Esophagus muscularis mucosa (tissue), 4 donors: ENCODE results near the gene LUZP1. TPM values are rescaled to one million over a fixed set of nuclear protein-coding genes. Genes with fewer than 3 reads are reported as not detected.

Source experiments
- DNase-seq: peaks from one replicate; pipeline ENCODE4 v3.0.0-alpha.2; 2017; ENCODE audit errors: extremely low spot score
- H3K27ac ChIP-seq, 4 donors: fragments of 200-600 bp; sonication (generic); replicated peaks in 1 of 4; 1 replicate in 3 of 4; 2 replicates in 1 of 4; pipeline ENCODE4 v1.5.1; 2016 to 2019; ENCODE audit warnings: mild to moderate bottlenecking in 1 of 4
- H3K27me3 ChIP-seq, 4 donors: fragments of 200-600 bp; sonication (generic); one replicate each; pipeline versions ENCODE4 v1.5.1 to v1.6.0; 2016 to 2019
- H3K36me3 ChIP-seq, 4 donors: fragments of 200-600 bp; sonication (generic); one replicate each; pipeline ENCODE4 v1.5.1; 2016 to 2019
- H3K4me1 ChIP-seq, 4 donors: fragments of 200-600 bp; sonication (generic); one replicate each; pipeline ENCODE4 v1.5.1; 2016 to 2019
- H3K4me3 ChIP-seq, 4 donors: fragments of 200-600 bp; sonication (generic); 1 replicate in 2 of 4; 2 replicates in 2 of 4; pipeline ENCODE4 v1.5.1; 2016 to 2019; ENCODE audit warnings: mild to moderate bottlenecking in 4 of 4, moderate library complexity in 1 of 4
- H3K9me3 ChIP-seq, 4 donors: fragments of 200-600 bp; sonication (generic); 1 replicate in 3 of 4; 2 replicates in 1 of 4; pipeline ENCODE4 v1.5.1; 2016 to 2019
- CTCF ChIP-seq, 3 experiments: fragments of 200-600 bp in 2 of 3; fragments of 450-650 bp in 1 of 3; sonication (generic) in 2 of 3; IDR thresholded peaks; one replicate each; pipeline ENCODE4 v1.5.1; 2017 to 2019; ENCODE audit warnings: antibody characterized with exemption in 3 of 3, mild to moderate bottlenecking in 2 of 3, moderate library complexity in 1 of 3
- EP300 ChIP-seq: sonication (generic); formaldehyde crosslinking; IDR thresholded peaks from one replicate; pipeline ENCODE4 v1.6.1; 2017; ENCODE audit warnings: antibody characterized with exemption
- POLR2A ChIP-seq: fragments of 450-650 bp; IDR thresholded peaks from one replicate; pipeline ENCODE4 v1.6.1; 2017; ENCODE audit warnings: antibody characterized with exemption, moderate library complexity, mild to moderate bottlenecking, low read depth
- POLR2AphosphoS5 ChIP-seq, 2 donors: sonication (generic); formaldehyde crosslinking; IDR thresholded peaks; one replicate each; pipeline ENCODE4 v1.6.1; 2017; ENCODE audit warnings: antibody characterized with exemption in 2 of 2
- WGBS: methylation state at CpG from one replicate; pipeline ENCODE4 v1.1.5; 2018; 5-methylcytosine and 5-hydroxymethylcytosine counted together
- intact Hi-C: fragments of 100-400 bp; cut with DNase I; formaldehyde crosslinking; loops from one replicate; pipeline ENCODE4 v1.15.1; 2023
- total RNA-seq, 4 donors: library from RNA; depleted of rRNA; stranded (reverse); fragments of >200 nt; gene quantifications; one replicate each; pipeline versions ENCODE4 v1.1.0 to v1.2.1, GENCODE V29; 2016

LUZP1 gene
- total RNA-seq, 4 donors from 2014 or later, result 23.4 to 34.4 (median 27.3) TPM

- no peak for DNase-seq
- Histone ChIP-seq H3K27ac (no peak overlapping the region), H3K4me3 (no peak overlapping the region), H3K36me3 (peaks cover 57 to 85% (median 70%) of the 10 kb centered on the region in 4 donors), H3K27me3 (no peaks in the 10 kb centered on the region), H3K4me1 (peaks cover 4 to 8% (median 8%) of the 10 kb centered on the region in 4 donors), H3K9me3 (no peaks in the 10 kb centered on the region)
- 92% methylated on average over 6 of the region's 6 CpGs for WGBS
- intact Hi-C loops, result no loop called here
- no peak for TF ChIP-seq CTCF (IDR thresholded peaks at IDR 0.05)
Measured at GRCh38 chr1:23079025-23079424, 89.6 kb downstream of the LUZP1 start.

- Histone ChIP-seq H3K9me3 (no peaks in the 10 kb centered on the region), H3K4me1 (peaks cover 0 to 6% (median 0%) of the 10 kb centered on the region in 4 donors), H3K36me3 (peaks cover 32 to 81% (median 66%) of the 10 kb centered on the region in 4 donors), H3K27ac (no peak overlapping the region), H3K4me3 (no peak overlapping the region), H3K27me3 (no peaks in the 10 kb centered on the region)
- intact Hi-C loops, result no loop called here
- no peak for DNase-seq
- TF ChIP-seq EP300 (no peak), POLR2AphosphoS5 (IDR thresholded peaks at IDR 0.05) (no peak)
Measured at GRCh38 chr1:23074012-23074411, 94.6 kb downstream of the LUZP1 start.

GRCh38 chr1:23069675-23070074 lies 99.0 kb downstream of the LUZP1 start:
- no peak for DNase-seq
- 92% methylated on average over 4 of the region's 4 CpGs for WGBS
- Histone ChIP-seq H3K4me3 (no peak overlapping the region), H3K27me3 (no peaks in the 10 kb centered on the region), H3K9me3 (no peaks in the 10 kb centered on the region), H3K36me3 (peaks cover 13 to 82% (median 65%) of the 10 kb centered on the region in 4 donors), H3K27ac (no peak overlapping the region), H3K4me1 (peaks cover 0 to 6% (median 0%) of the 10 kb centered on the region in 4 donors)
- TF ChIP-seq CTCF (IDR thresholded peaks at IDR 0.05) (no peak), POLR2AphosphoS5 (IDR thresholded peaks at IDR 0.05) (no peak)
- intact Hi-C loops, result no loop called here

GRCh38 chr1:23069149-23069548 lies 99.5 kb downstream of the LUZP1 start:
- no peaks in the 10 kb centered on the region for H3K9me3 ChIP-seq
- DNase-seq, result no peak
- H3K27me3 ChIP-seq, result no peaks in the 10 kb centered on the region
- intact Hi-C loops, result no loop called here
- 88% methylated on average over 2 of the region's 2 CpGs for WGBS
- H3K27ac ChIP-seq, result no peak overlapping the region
- TF ChIP-seq CTCF (IDR thresholded peaks at IDR 0.05), result no peak
- TF ChIP-seq POLR2A, result no peak
- TF ChIP-seq POLR2AphosphoS5 (IDR thresholded peaks at IDR 0.05), result no peak
- H3K4me1 ChIP-seq, result peaks cover 0 to 6% (median 0%) of the 10 kb centered on the region in 4 donors
- H3K36me3 ChIP-seq, result peaks cover 13 to 87% (median 66%) of the 10 kb centered on the region in 4 donors
- no peak overlapping the region for H3K4me3 ChIP-seq

GRCh38 chr1:23066075-23066474 lies 102.6 kb downstream of the LUZP1 start:
- H3K27ac ChIP-seq, result no peak overlapping the region
- no peaks in the 10 kb centered on the region for H3K27me3 ChIP-seq
- peaks cover 13 to 83% (median 64%) of the 10 kb centered on the region in 4 donors for H3K36me3 ChIP-seq
- TF ChIP-seq POLR2A, result no peak
- TF ChIP-seq POLR2AphosphoS5 (IDR thresholded peaks at IDR 0.05), result no peak
- TF ChIP-seq CTCF (IDR thresholded peaks at IDR 0.05), result no peak
- no peak for TF ChIP-seq EP300
- DNase-seq, result no peak
- WGBS, result 88% methylated on average over 2 of the region's 2 CpGs
- no peaks in the 10 kb centered on the region for H3K9me3 ChIP-seq
- no peak overlapping the region for H3K4me3 ChIP-seq
- H3K4me1 ChIP-seq, result no peaks in the 10 kb centered on the region
- intact Hi-C loops, result no loop called here
